HEK293 (cell line): ENCODE data around the gene PC.

Experiments
- CTCF ChIA-PET: fragments of 350-600 bp; formaldehyde crosslinking; extraction: SDS; loops from one replicate; lab custom pipeline; 2021; ENCODE audit warnings: antibody characterized with exemption; lab: Yijun Ruan, JAX
- POLR2A ChIA-PET: fragments of 300-600 bp; formaldehyde crosslinking; extraction: SDS; loops from one replicate; lab custom pipeline; 2020; ENCODE audit warnings: antibody characterized with exemption, inconsistent platforms; lab: Yijun Ruan, JAX
- H3K27ac ChIP-seq: fragments of 200-500 bp; sonication (Bioruptor generic); 2 replicates; pipeline ENCODE4 v1.5.1; 2014; ENCODE audit warnings: low read depth, low read length, control low read depth, inconsistent platforms; ENCODE audit errors: extremely low read depth
- H3K36me3 ChIP-seq, 2 experiments: fragments of 200-500 bp in 1 of 2; sonication (Bioruptor generic) in 1 of 2; 1 replicate in 1 of 2; 2 replicates in 1 of 2; pipeline ENCODE4 v1.5.1; 2014 to 2017; ENCODE audit warnings: inconsistent platforms in 2 of 2, low read length in 2 of 2; ENCODE audit not compliant: control insufficient read depth in 2 of 2, insufficient read depth in 1 of 2
- H3K4me1 ChIP-seq: fragments of 200-500 bp; sonication (Bioruptor generic); 2 replicates; pipeline ENCODE4 v1.5.1; 2014; ENCODE audit warnings: mild to moderate bottlenecking, low read length, inconsistent platforms; ENCODE audit not compliant: control insufficient read depth, insufficient read depth
- H3K4me3 ChIP-seq: 2 replicates; pipeline ENCODE4 v1.5.1; 2011; ENCODE audit warnings: low read depth, mild to moderate bottlenecking, control low read depth, low read length, moderate library complexity
- H3K9me3 ChIP-seq: fragments of 200-500 bp; sonication (Bioruptor generic); 2 replicates; pipeline ENCODE4 v1.5.1; 2014; ENCODE audit warnings: low read depth, low read length, inconsistent platforms; ENCODE audit not compliant: control insufficient read depth, insufficient read depth
- BCL6B ChIP-seq: fragments of 450-650 bp; formaldehyde crosslinking; IDR thresholded peaks from 2 replicates; pipeline ENCODE4 v1.5.1; 2017; ENCODE audit warnings: missing biosample characterization, missing genetic modification characterization
- IKZF3 ChIP-seq: fragments of 450-650 bp; IDR thresholded peaks from 2 replicates; pipeline ENCODE4 v1.5.0; 2018; ENCODE audit warnings: missing biosample characterization, mild to moderate bottlenecking, missing genetic modification characterization, moderate library complexity
- KLF10 ChIP-seq: fragments of 450-650 bp; IDR thresholded peaks from 2 replicates; pipeline ENCODE4 v1.5.1; 2018; ENCODE audit warnings: missing biosample characterization, mild to moderate bottlenecking, missing genetic modification characterization
- KLF9 ChIP-seq: fragments of 450-650 bp; formaldehyde crosslinking; IDR thresholded peaks from 2 replicates; pipeline ENCODE4 v1.5.1; 2016; ENCODE audit warnings: missing biosample characterization, missing genetic modification characterization, low read depth
- SCRT2 ChIP-seq: fragments of 450-650 bp; formaldehyde crosslinking; IDR thresholded peaks from 2 replicates; pipeline ENCODE4 v1.5.1; 2016; ENCODE audit warnings: missing biosample characterization, missing genetic modification characterization
- ZBTB1 ChIP-seq: fragments of 450-650 bp; formaldehyde crosslinking; IDR thresholded peaks from 2 replicates; pipeline ENCODE4 v1.5.1; 2016; ENCODE audit warnings: missing biosample characterization, missing genetic modification characterization
- ZBTB17 ChIP-seq: fragments of 450-650 bp; formaldehyde crosslinking; IDR thresholded peaks from 2 replicates; pipeline ENCODE4 v1.5.1; 2016; ENCODE audit warnings: missing biosample characterization, missing genetic modification characterization
- ZBTB20 ChIP-seq: fragments of 450-650 bp; formaldehyde crosslinking; IDR thresholded peaks from 2 replicates; pipeline ENCODE4 v1.5.1; 2016; ENCODE audit warnings: missing biosample characterization, missing genetic modification characterization
- ZBTB8A ChIP-seq: fragments of 450-650 bp; formaldehyde crosslinking; IDR thresholded peaks from 2 replicates; pipeline ENCODE4 v1.5.1; 2016; ENCODE audit warnings: missing biosample characterization, missing genetic modification characterization
- ZFHX2 ChIP-seq: fragments of 450-650 bp; formaldehyde crosslinking; conservative IDR thresholded peaks from 2 replicates; pipeline ENCODE4 v1.5.1; 2016; ENCODE audit warnings: missing biosample characterization, missing genetic modification characterization
- ZNF138 ChIP-seq: fragments of 450-650 bp; formaldehyde crosslinking; IDR thresholded peaks from 2 replicates; pipeline ENCODE4 v1.5.1; 2016; ENCODE audit warnings: missing biosample characterization, missing genetic modification characterization, borderline replicate concordance
- ZNF157 ChIP-seq: fragments of 450-650 bp; formaldehyde crosslinking; IDR thresholded peaks from 2 replicates; pipeline ENCODE4 v1.5.1; 2016; ENCODE audit warnings: missing biosample characterization, missing genetic modification characterization
- ZNF2 ChIP-seq: fragments of 450-650 bp; formaldehyde crosslinking; IDR thresholded peaks from 2 replicates; pipeline ENCODE4 v1.5.1; 2016; ENCODE audit warnings: missing biosample characterization, missing genetic modification characterization
- ZNF23 ChIP-seq: fragments of 450-650 bp; formaldehyde crosslinking; IDR thresholded peaks from 2 replicates; pipeline ENCODE4 v1.5.1; 2016; ENCODE audit warnings: missing biosample characterization, missing genetic modification characterization, borderline replicate concordance
- ZNF335 ChIP-seq: fragments of 450-650 bp; formaldehyde crosslinking; conservative IDR thresholded peaks from 2 replicates; pipeline ENCODE4 v1.5.1; 2016; ENCODE audit warnings: missing biosample characterization, missing genetic modification characterization
- ZNF366 ChIP-seq: fragments of 450-650 bp; formaldehyde crosslinking; conservative IDR thresholded peaks from 2 replicates; pipeline ENCODE4 v1.5.1; 2016; ENCODE audit warnings: missing biosample characterization, missing genetic modification characterization
- ZNF501 ChIP-seq: fragments of 450-650 bp; formaldehyde crosslinking; IDR thresholded peaks from 2 replicates; pipeline ENCODE4 v1.5.1; 2016; ENCODE audit warnings: missing biosample characterization, missing genetic modification characterization
- ZNF596 ChIP-seq: fragments of 450-650 bp; IDR thresholded peaks from 2 replicates; pipeline ENCODE4 v1.5.0; 2018; ENCODE audit warnings: missing biosample characterization, mild to moderate bottlenecking, missing genetic modification characterization, moderate library complexity
- ZSCAN23 ChIP-seq: fragments of 450-650 bp; formaldehyde crosslinking; IDR thresholded peaks from 2 replicates; pipeline ENCODE4 v1.5.1; 2016; ENCODE audit warnings: missing biosample characterization, missing genetic modification characterization
- TF ChIP-seq, protein P1 (sequence below): fragments of 450-650 bp; formaldehyde crosslinking; IDR thresholded peaks from 2 replicates; pipeline ENCODE4 v1.5.1; 2017; ENCODE audit warnings: missing biosample characterization, missing genetic modification characterization
- TF ChIP-seq, protein P2 (sequence below): fragments of 450-650 bp; formaldehyde crosslinking; IDR thresholded peaks from 2 replicates; pipeline ENCODE4 v1.5.1; 2016; ENCODE audit warnings: missing biosample characterization, missing genetic modification characterization
- TF ChIP-seq, protein P3 (sequence below): fragments of 450-650 bp; formaldehyde crosslinking; conservative IDR thresholded peaks from 2 replicates; pipeline ENCODE4 v1.5.1; 2016; ENCODE audit warnings: low read depth, missing biosample characterization, missing genetic modification characterization
- TF ChIP-seq, protein P4 (sequence below): fragments of 450-650 bp; formaldehyde crosslinking; IDR thresholded peaks from 2 replicates; pipeline ENCODE4 v1.5.1; 2016; ENCODE audit warnings: missing biosample characterization, missing genetic modification characterization

Gene PC

GRCh38 chr11:66983275-66983924 lies 25.2 kb upstream of the PC start:
- TF ChIP-seq ZSCAN23 (tag by site-specific recombination) (no peak), ZNF501 (tag by site-specific recombination) (no peak), ZBTB17 (tag by site-specific recombination) (no peak), ZNF23 (no peak), BCL6B (tag by site-specific recombination) (no peak), ZNF335 (tag by site-specific recombination) (no peak), ZNF157 (tag by site-specific recombination) (no peak), ZFHX2 (no peak)
- POLR2A ChIA-PET = no interaction called here
- no peak overlapping the region for H3K4me3 ChIP-seq
- CTCF ChIA-PET = no interaction called here
- no peaks in the 10 kb centered on the region for H3K4me1 ChIP-seq
- no peaks in the 10 kb centered on the region for H3K36me3 ChIP-seq
- no peak overlapping the region for H3K27ac ChIP-seq
- no peaks in the 10 kb centered on the region for H3K9me3 ChIP-seq

DNA sequence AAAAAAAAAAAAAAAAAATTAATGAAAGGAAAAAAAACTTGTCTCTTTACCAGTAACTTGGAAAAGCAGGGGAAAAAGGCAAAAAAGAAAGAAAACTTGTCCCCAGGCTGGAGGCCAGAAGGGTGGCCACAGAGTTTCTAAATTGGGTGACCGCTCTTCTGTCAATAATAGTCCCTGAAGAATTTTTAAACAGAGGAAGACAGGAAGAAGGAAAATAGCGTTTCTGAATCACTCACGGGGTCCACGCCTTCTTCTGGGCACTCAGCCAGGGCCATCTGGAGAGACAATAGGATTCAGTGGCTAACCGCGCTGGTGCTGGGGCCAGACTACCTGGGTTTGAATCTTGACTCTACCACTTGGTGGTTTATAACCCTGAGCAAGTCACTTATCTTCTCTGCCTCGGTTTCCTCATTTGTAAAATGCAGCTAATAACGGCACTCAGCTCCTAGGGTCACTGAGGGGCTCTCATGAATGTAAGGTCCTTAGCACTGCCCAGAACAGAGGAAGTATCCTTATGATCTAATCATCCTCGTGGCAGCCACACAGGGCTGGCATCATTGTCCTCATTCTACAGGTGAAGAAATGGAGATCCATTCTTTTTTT lies 23.9 kb upstream of the PC start:
- Histone ChIP-seq H3K27ac (no peak overlapping the region), H3K4me1 (no peaks in the 10 kb centered on the region), H3K4me3 (no peak overlapping the region), H3K9me3 (no peaks in the 10 kb centered on the region), H3K36me3 (no peaks in the 10 kb centered on the region)
- POLR2A ChIA-PET = no interaction called here
- CTCF ChIA-PET = interaction anchor here (0.6 kb wide), 1 partner anchor 10 kb away, joined by 3 read pairs; no protein-coding TSS in a partner anchor
- TF ChIP-seq ZBTB1 (tag by site-specific recombination) (no peak), SCRT2 (peak; percentile 53; the same call in 1 of the 2 replicates), ZNF366 (tag by site-specific recombination) (peak; percentile 68), ZNF596 (tag by site-specific recombination) (no peak), KLF9 (tag by site-specific recombination) (peak; percentile 78), ZBTB8A (tag by site-specific recombination) (peak; percentile 68), ZBTB20 (no peak; the same call in 1 of the 2 replicates), IKZF3 (tag by site-specific recombination) (peak; percentile 52; the same call in 1 of the 2 replicates), ZNF2 (tag by site-specific recombination) (no peak), ZNF138 (tag by site-specific recombination) (no peak), ZNF335 (tag by site-specific recombination) (0 out of 2 replicates have a peak, but pooled peaks have one; percentile 25), KLF10 (tag by site-specific recombination) (0 out of 2 replicates have a peak, but pooled peaks have one; percentile 22)
- TF ChIP-seq, protein P1, sequence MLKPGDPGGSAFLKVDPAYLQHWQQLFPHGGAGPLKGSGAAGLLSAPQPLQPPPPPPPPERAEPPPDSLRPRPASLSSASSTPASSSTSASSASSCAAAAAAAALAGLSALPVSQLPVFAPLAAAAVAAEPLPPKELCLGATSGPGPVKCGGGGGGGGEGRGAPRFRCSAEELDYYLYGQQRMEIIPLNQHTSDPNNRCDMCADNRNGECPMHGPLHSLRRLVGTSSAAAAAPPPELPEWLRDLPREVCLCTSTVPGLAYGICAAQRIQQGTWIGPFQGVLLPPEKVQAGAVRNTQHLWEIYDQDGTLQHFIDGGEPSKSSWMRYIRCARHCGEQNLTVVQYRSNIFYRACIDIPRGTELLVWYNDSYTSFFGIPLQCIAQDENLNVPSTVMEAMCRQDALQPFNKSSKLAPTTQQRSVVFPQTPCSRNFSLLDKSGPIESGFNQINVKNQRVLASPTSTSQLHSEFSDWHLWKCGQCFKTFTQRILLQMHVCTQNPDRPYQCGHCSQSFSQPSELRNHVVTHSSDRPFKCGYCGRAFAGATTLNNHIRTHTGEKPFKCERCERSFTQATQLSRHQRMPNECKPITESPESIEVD (tag by site-specific recombination) = peak; percentile 65; the same call in 1 of the 2 replicates
- TF ChIP-seq, protein P2, sequence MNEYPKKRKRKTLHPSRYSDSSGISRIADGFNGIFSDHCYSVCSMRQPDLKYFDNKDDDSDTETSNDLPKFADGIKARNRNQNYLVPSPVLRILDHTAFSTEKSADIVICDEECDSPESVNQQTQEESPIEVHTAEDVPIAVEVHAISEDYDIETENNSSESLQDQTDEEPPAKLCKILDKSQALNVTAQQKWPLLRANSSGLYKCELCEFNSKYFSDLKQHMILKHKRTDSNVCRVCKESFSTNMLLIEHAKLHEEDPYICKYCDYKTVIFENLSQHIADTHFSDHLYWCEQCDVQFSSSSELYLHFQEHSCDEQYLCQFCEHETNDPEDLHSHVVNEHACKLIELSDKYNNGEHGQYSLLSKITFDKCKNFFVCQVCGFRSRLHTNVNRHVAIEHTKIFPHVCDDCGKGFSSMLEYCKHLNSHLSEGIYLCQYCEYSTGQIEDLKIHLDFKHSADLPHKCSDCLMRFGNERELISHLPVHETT (tag by site-specific recombination) = no peak
- TF ChIP-seq, protein P3, sequence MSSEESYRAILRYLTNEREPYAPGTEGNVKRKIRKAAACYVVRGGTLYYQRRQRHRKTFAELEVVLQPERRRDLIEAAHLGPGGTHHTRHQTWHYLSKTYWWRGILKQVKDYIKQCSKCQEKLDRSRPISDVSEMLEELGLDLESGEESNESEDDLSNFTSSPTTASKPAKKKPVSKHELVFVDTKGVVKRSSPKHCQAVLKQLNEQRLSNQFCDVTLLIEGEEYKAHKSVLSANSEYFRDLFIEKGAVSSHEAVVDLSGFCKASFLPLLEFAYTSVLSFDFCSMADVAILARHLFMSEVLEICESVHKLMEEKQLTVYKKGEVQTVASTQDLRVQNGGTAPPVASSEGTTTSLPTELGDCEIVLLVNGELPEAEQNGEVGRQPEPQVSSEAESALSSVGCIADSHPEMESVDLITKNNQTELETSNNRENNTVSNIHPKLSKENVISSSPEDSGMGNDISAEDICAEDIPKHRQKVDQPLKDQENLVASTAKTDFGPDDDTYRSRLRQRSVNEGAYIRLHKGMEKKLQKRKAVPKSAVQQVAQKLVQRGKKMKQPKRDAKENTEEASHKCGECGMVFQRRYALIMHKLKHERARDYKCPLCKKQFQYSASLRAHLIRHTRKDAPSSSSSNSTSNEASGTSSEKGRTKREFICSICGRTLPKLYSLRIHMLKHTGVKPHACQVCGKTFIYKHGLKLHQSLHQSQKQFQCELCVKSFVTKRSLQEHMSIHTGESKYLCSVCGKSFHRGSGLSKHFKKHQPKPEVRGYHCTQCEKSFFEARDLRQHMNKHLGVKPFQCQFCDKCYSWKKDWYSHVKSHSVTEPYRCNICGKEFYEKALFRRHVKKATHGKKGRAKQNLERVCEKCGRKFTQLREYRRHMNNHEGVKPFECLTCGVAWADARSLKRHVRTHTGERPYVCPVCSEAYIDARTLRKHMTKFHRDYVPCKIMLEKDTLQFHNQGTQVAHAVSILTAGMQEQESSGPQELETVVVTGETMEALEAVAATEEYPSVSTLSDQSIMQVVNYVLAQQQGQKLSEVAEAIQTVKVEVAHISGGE = no peak
- TF ChIP-seq, protein P4, sequence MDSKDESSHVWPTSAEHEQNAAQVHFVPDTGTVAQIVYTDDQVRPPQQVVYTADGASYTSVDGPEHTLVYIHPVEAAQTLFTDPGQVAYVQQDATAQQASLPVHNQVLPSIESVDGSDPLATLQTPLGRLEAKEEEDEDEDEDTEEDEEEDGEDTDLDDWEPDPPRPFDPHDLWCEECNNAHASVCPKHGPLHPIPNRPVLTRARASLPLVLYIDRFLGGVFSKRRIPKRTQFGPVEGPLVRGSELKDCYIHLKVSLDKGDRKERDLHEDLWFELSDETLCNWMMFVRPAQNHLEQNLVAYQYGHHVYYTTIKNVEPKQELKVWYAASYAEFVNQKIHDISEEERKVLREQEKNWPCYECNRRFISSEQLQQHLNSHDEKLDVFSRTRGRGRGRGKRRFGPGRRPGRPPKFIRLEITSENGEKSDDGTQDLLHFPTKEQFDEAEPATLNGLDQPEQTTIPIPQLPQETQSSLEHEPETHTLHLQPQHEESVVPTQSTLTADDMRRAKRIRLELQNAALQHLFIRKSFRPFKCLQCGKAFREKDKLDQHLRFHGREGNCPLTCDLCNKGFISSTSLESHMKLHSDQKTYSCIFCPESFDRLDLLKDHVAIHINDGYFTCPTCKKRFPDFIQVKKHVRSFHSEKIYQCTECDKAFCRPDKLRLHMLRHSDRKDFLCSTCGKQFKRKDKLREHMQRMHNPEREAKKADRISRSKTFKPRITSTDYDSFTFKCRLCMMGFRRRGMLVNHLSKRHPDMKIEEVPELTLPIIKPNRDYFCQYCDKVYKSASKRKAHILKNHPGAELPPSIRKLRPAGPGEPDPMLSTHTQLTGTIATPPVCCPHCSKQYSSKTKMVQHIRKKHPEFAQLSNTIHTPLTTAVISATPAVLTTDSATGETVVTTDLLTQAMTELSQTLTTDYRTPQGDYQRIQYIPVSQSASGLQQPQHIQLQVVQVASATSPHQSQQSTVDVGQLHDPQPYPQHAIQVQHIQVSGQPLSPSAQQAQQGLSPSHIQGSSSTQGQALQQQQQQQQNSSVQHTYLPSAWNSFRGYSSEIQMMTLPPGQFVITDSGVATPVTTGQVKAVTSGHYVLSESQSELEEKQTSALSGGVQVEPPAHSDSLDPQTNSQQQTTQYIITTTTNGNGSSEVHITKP = peak; percentile 55
